HG03460 (cell line): ENCODE measurements around the gene ZNF414.
"Not testable (repeated sequence)": the region's sequence is repeated elsewhere in the genome, so short reads cannot be mapped to it uniquely, and the experiment has no call there.

Source experiments
- ATAC-seq: cut with Tn5 transposase; IDR thresholded peaks from one replicate; pipeline ENCODE4 v1.9.1; 2021; ENCODE audit not compliant: unreplicated experiment

The ZNF414 gene

GRCh38 chr19:8513687-8514504, at the start of gene ZNF414:
TSS of gene ZNF414 (minus strand) at chr19:8514167. CDS start at chr19:8514046, 121 bp downstream.
- ATAC-seq = peak; percentile 83

DNA sequence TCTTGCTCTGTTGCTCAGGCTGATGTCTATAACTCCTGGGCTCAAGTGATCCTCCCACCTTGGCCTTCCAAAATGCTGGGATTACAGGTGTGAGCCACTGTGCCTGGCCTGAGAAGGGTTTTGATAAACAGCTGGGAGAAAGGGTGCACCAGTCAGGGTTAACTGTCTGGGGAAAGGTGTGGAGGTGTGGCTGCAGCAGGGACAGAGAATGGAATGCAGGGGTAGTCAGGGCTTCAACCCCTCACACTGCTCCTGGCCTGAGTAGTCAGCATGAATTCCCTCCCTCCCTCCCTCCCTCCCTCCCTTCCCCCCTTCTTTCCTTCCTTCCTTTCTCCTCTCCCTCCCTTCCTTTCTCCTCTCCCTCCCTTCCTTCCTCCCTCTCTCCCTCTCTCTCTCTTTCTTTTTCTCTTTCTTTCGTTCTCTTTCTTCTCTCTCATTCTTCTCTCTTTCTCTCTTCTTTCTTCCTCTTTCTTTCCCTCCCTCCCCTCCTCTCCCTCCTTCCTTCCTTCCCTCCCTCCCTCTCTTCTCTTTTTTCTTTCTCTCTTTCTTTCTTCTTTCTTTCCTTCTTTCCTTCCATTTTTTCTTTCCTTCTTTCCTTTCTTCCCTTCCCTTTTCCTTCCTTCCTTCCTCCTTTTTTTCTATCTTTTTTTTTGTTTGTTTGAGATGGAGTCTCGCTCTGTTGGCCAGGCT, 47.3 kb upstream of the ZNF414 start:
- no peak for ATAC-seq

DNA sequence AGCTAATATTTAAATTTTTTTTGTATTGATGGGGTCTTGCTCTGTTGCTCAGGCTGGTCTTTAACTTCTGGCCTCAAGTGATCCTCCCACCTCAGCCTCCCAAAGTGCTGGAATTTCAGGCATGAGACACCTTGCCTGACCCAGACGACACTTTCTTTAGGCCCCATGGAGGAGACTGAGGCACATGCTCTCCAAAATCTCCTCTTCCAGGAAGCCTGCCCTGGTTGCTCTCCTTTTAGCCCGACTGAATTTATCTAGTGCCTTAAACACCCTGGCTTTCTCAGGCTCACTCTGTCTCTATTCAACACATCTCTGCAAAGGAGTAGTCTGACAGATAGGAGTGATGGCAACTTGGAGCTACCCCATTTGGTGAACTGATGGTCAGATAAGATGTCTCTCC, 44.4 kb upstream of the ZNF414 start:
- no peak for ATAC-seq

- no peak for ATAC-seq
These were observed 43.8 kb upstream of the ZNF414 start for GRCh38 chr19:8557642-8558238.

GRCh38 chr19:8553729-8554128, 39.8 kb upstream of the ZNF414 start:
- not testable (repeated sequence) for ATAC-seq

DNA sequence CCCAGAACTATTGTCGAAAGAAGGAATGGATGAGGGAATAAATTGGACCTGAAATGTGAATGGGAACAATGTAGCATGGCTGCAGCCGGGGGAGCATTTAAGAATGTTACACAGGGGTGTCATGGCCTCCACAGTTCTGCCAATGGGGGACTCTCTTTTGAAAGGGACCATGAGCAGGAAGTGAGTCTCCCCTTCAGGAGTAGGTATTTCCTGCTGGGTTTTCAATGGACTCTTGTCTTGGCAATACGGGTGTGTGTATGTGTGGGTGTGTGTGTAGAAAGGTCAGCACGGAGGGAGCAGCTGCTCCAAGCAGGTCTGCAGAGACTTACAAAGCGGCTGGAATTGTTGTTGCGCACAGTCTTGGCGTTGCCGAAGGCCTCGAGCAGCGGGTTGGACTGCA, 38.8 kb upstream of the ZNF414 start:
- ATAC-seq = no peak

DNA sequence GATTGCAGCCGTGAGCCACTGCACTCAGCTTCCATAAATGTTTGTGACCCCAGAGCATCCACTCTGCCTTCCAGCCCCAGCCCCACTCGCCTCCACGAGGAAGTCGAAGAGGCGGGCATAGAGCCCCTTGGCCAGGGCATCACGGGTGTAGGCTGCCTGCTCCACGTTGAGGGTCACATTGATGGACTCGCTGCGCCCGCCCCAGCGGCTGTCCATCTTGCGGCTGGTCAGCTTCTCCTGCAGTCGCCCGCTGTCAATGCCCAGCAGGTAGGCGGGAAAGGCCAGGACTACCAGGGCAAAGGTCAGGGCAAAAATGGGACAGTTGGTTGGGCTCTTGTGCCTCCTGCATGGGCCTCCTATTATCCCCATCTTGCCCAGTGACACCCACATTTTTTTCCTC, 36.1 kb upstream of the ZNF414 start:
- ATAC-seq = no peak

DNA sequence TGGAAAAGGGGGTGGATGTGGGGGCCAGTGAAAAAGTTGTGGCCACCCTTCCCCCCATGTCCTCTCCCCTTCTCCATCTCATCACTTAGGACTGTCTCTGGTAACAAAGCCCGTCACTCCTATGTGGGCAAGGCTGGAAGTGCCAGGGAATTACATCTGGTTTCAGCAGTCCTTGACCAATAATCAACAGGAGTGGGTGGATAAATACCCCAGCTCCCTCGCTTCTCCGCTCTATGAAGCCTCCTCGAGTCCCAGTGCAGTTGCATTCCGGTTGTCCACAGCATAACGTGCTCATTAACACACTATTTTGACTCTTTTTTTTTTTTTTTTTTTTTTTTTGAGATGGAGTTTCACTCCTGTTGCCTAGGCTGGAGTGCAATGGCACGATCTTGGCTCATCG, 31.8 kb upstream of the ZNF414 start:
- no peak for ATAC-seq

DNA sequence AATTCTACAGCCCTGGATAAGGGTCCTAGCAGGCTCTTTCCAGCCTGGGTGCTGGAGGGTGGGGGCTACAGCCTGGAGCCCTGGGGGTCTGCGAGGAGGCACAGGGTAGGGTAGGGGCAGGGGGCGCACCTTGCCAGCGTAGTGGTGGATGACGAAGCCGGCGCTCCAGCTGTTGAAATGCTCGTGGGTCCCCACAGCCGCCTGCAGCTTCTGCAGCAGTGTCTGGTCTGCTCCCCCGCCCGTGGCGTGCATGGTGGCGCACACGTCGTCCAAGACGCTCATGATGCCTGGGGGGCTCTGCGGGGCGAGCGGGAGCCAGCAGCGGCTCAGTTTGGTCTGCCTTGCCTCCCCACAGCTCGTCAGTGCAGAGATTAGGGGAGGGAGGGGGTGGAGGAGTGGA, 30.2 kb upstream of the ZNF414 start:
- no peak for ATAC-seq

GRCh38 chr19:8539621-8540149, 25.7 kb upstream of the ZNF414 start:
- ATAC-seq = no peak

GRCh38 chr19:8537099-8537498, 23.1 kb upstream of the ZNF414 start:
- ATAC-seq = no peak

DNA sequence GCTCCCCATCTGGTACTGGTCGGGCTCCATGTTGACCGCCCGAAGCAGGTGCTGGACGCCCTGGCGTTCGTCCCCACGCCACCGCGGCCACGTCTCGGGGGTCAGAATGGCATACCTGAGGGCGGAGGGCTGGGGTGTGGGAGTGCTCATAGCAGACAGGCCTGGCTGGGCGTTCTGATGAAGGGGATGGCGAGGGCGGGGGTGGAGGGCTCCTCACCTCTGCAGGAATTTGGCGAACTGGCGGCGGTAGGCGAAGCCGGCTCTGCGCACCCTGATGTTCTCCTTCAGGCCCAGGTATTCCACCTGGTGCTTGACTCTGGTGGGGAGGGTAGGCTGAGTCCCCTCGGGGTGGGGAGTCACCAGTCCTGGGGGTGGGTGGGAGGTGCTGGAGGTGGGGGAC, 22.3 kb upstream of the ZNF414 start:
- no peak for ATAC-seq

DNA sequence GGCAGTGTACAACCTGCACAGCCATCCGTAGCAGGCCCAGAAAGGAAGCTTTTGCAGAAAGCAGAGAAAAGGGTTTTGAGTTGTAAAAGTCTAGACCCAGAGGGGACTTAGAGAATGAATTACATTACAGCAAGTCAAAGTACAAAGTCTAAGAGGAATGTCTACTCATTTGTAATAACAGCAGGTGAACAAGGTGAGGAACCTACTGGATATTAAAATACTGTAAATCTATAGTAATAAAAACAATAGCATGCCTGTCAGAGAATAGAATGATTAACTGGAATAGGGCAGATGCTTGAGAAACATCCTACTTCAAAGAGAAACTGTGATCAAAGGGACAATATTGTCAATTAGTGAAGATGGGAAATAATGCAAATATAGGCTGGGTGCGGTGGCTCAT, 18.3 kb upstream of the ZNF414 start:
- ATAC-seq = no peak

DNA sequence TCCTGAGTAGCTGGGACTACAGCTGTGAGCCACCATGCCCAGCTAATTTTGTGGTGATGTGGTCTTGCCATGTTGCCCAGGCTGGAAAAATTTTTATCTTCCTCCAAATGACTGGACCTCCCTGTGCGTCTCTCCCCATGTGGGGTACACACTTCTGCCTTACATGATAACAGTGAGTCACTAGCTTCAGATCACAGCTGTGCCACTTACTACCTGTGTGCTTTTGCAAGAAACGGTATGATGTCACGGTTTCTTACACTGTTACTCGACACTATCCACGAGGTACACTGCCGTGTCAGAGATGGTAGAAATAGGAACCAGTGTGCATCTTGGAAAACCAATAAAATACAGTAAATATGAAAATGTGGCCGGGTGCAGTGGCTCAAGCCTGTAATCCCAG, 17.5 kb upstream of the ZNF414 start:
- no peak for ATAC-seq

DNA sequence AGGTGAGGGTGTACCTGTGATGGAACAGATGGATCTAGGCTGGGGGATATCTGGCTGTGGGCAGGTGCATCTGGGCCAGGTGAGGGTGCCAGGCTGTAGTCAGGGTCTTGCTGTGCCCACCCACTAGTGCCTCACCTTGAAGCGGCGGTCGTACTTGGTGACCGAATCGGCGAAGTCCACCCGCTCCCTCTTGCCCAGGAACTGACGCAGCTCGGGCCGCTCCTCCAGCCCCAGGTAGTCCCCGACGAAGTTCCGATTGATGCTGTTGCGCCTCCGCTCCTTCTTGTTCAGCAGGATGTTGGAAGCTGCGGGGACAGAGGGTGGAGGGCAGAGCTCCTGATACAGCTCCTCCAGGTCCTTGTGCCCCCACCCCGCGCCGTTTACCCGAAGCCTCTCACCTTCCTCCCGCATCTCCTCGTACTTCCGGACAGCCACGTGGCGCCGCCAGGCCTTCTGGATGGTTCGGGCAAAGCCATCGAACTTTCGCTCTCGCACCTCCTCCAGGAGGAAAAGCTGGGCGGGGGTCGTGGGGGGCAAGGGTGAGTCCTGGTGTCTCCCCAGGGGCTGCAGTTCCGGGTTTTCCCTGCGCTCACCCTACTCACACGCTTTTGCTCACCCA, 16.2 kb upstream of the ZNF414 start:
- no peak for ATAC-seq

- ATAC-seq = no peak
These were observed 15.5 kb upstream of the ZNF414 start for GRCh38 chr19:8529369-8530006.

DNA sequence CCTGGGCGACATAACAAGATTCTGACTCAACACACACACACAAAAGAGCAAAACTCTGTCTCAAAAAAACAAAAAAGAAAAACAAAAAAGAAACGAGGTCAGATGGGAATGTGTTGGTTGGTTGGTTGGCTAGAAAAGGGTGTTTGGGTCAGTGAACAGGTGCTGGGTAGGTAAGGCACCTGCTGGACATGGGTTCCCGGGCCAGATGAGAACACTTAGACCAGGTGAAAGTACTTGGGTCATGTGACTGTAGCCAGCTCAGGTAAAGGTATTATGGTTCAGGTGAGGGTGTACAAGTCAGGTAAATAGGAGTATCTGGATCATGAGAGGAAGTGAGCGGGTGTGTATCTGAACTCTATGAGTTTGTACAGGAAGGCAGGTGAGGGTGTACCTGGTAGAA, 14.5 kb upstream of the ZNF414 start:
- ATAC-seq = no peak

DNA sequence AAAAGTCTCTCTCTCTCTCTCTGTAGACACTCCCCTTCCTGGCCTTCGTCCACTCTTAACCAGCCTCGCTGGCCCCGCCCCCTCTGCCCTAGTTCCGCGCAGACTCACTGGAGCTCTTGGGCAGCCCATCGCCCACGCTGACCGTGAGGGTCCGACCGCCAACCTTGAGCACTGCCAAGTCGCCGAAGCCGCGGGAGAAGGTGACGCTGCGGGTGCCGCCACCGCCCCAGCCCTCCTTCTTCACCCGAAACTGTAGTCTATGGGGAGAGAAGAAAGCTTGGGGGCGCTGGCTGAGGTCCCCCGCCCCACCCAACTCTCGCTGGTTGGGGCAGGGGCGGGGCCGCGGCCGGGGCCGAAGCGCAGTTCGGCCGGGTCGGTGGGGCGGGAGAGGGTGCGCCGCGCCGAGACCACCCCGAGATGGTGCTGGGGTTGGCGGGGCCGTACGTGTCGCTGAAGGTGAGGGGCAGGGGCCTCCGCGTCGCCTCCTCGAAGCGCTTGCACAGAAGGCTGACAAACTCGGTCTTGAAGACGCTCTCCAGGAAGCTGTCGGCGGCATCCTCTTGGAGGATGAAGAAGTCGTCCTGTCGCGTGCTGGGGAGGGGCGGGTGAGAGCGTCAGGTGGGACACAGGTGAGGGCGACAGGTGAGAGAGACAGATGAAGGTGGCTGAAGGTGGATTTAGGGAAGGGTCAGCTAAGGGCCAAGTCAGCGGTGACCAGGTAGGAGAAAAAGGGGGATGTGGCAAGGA, 12.6 kb upstream of the ZNF414 start:
- ATAC-seq = no peak

GRCh38 chr19:8525401-8525684, 11.4 kb upstream of the ZNF414 start:
- no peak for ATAC-seq

DNA sequence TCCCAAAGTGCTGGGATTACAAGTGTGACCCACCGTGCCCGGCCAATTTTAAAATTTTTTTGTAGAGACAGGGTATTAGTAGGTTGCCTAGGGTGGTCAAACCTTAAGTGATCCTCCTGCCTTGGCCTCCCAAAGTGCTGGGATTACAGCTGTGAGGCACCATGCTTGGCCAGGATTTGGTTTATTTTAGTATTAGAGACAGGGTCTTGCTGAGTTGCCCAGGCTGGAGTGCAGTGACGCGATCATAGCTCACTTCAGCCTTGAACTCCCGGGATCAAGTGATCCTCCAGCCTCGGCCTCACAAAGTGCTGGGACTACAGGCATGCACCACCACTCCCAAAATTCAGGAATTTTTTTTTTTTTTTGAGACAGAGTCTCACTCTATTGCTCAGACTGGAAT, 5.4 kb upstream of the ZNF414 start:
- ATAC-seq = no peak

- ATAC-seq = no peak
These were observed 4.6 kb upstream of the ZNF414 start for GRCh38 chr19:8518536-8518935.
